ENCODE measurements around the gene IGF2BP3. TPM values are rescaled to one million over a fixed set of nuclear protein-coding genes. Genes with fewer than 3 reads are reported as not detected.
"Not testable (repeated sequence)": the region's sequence is repeated elsewhere in the genome, so short reads cannot be mapped to it uniquely, and the experiment has no call there.

Gene IGF2BP3
- total RNA-seq = 2.5 and 2.7 TPM in 2 replicates

DNA sequence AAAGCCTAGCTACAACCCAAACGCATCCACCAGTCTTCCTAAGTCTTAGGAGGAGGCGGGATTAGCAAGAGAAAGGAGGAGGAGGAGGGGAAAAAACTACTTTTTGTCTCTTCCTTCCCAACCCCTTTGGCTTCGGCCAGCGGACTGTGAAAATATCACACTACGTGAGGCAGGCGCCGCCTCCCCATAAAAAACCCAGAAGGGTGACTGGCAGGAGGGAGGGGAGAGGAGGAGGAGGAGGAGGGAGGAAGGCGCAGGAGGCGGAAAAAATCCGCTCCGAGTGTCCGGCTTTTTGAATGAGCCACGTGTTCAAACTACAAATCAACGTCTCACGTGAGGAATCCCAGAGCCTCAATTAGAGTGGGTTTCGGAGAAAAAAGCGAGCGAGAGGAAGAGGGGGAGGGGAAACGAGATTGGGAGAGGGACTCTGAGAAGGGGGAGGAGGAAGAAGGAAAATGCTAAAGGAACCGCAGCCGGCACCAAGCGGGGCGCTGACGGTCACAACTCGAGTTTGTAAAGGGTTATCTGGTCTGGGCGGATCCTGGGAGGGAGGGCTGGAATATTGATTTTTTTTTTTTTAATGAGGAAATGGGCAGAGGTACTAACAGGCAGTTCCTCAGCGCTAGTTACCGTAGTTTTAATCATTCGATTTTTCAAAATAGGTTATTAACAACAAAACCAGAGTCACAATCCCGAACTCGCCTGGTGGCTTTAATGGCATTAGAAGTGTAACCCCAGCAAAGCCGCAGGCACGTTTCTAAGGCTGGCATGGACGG lies at the start of gene IGF2BP3:
IGF2BP3 (minus strand) TSS at position 162 of the 776 bp plus-strand sequence. CDS start 381 bp downstream, outside the sequence.
- H3K27me3 ChIP-seq (ENCODE audit: insufficient read depth, low read length) = peaks cover 82% of the 10 kb centered on the region
- peak within 1 kb of the TSS; percentile 95 for H3K4me2 ChIP-seq (ENCODE audit: insufficient read depth, low read length)
- no peaks in the 10 kb centered on the region for H4K20me1 ChIP-seq (ENCODE audit: insufficient read depth, low read length)
- H3K4me1 ChIP-seq (ENCODE audit: insufficient read depth, low read length) = peaks cover 27% of the 10 kb centered on the region
- DNase-seq (ENCODE audit: insufficient read length, low spot score, missing footprints) = peak; percentile 92
- no peaks in the 10 kb centered on the region for H3K36me3 ChIP-seq (ENCODE audit: insufficient read depth, low read length)
- TF ChIP-seq, protein P1, sequence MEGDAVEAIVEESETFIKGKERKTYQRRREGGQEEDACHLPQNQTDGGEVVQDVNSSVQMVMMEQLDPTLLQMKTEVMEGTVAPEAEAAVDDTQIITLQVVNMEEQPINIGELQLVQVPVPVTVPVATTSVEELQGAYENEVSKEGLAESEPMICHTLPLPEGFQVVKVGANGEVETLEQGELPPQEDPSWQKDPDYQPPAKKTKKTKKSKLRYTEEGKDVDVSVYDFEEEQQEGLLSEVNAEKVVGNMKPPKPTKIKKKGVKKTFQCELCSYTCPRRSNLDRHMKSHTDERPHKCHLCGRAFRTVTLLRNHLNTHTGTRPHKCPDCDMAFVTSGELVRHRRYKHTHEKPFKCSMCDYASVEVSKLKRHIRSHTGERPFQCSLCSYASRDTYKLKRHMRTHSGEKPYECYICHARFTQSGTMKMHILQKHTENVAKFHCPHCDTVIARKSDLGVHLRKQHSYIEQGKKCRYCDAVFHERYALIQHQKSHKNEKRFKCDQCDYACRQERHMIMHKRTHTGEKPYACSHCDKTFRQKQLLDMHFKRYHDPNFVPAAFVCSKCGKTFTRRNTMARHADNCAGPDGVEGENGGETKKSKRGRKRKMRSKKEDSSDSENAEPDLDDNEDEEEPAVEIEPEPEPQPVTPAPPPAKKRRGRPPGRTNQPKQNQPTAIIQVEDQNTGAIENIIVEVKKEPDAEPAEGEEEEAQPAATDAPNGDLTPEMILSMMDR (IDR thresholded peaks at IDR 0.05; ENCODE audit: extremely low read depth, low read depth, low read length) = no peak
- peaks cover 35% of the 10 kb centered on the region for H3K79me2 ChIP-seq (ENCODE audit: insufficient read depth, low read length)
- peak within 1 kb of the TSS; percentile 66 for H2AFZ ChIP-seq (ENCODE audit: low read length)
- no peaks in the 10 kb centered on the region for H3K9me3 ChIP-seq (ENCODE audit: low read depth, low read length)
- H3K27ac ChIP-seq (ENCODE audit: low read depth, low read length) = peak within 1 kb of the TSS; percentile 60
- peak within 1 kb of the TSS; percentile 78 for H3K4me3 ChIP-seq (ENCODE audit: insufficient read depth, low read length)

DNA sequence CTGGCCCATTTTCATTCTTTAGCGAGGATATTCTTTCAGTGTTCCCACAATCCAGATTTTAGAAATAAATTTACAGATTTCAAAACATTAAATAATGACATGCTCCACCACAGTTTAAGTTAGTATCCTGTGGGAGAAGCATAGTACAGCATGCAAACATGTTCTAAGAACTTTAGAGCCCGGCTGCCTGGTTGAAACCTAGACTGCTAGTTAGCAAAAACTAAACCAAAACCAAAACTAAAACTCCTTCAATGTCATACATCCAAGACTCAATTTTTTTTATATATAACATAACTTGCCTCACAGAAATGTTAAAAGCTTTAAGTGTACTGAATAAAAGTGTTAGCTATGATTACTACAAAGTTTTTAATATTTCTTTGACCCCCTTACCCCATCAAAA lies 44.5 kb upstream of the IGF2BP3 start:
- Histone ChIP-seq H2AFZ (ENCODE audit: low read length) (no peak overlapping the region), H3K36me3 (ENCODE audit: insufficient read depth, low read length) (peaks cover 83% of the 10 kb centered on the region), H3K4me1 (ENCODE audit: insufficient read depth, low read length) (no peaks in the 10 kb centered on the region), H4K20me1 (ENCODE audit: insufficient read depth, low read length) (peaks cover 22% of the 10 kb centered on the region), H3K27me3 (ENCODE audit: insufficient read depth, low read length) (no peaks in the 10 kb centered on the region), H3K4me3 (ENCODE audit: insufficient read depth, low read length) (no peak overlapping the region), H3K27ac (ENCODE audit: low read depth, low read length) (no peak overlapping the region), H3K9me3 (ENCODE audit: low read depth, low read length) (no peaks in the 10 kb centered on the region), H3K4me2 (ENCODE audit: insufficient read depth, low read length) (no peak overlapping the region), H3K79me2 (ENCODE audit: insufficient read depth, low read length) (peaks cover 66% of the 10 kb centered on the region)
- TF ChIP-seq, protein P1 (IDR thresholded peaks at IDR 0.05; ENCODE audit: extremely low read depth, low read depth, low read length) = no peak
- DNase-seq (ENCODE audit: insufficient read length, low spot score, missing footprints) = no peak

DNA sequence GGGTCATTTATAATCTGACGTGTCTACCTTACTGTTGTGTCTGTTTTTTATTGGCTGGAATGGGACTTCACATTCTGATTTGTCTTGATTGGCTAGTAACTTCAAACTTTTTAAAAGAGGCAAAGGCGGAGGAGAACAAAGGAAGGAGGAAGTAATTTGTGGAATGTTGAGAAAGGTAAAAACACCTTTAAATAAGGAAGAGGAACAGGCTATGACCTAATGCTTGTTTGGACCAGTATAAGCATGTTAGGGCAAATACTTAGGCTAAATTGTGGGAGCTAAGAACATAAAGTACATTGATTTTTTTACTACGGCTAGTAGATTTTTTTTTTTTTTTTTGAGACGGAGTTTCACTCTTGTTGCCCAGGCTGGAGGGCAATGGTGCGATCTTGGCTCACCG lies 43.5 kb upstream of the IGF2BP3 start:
- DNase-seq (ENCODE audit: insufficient read length, low spot score, missing footprints); H3K9me3 ChIP-seq (ENCODE audit: low read depth, low read length); H3K4me2 ChIP-seq (ENCODE audit: insufficient read depth, low read length); H3K4me3 ChIP-seq (ENCODE audit: insufficient read depth, low read length); H3K27me3 ChIP-seq (ENCODE audit: insufficient read depth, low read length); H2AFZ ChIP-seq (ENCODE audit: low read length); H3K27ac ChIP-seq (ENCODE audit: low read depth, low read length); H3K4me1 ChIP-seq (ENCODE audit: insufficient read depth, low read length): not testable (repeated sequence)
- Histone ChIP-seq H4K20me1 (ENCODE audit: insufficient read depth, low read length) (peaks cover 15% of the 10 kb centered on the region), H3K36me3 (ENCODE audit: insufficient read depth, low read length) (peaks cover 78% of the 10 kb centered on the region), H3K79me2 (ENCODE audit: insufficient read depth, low read length) (peaks cover 65% of the 10 kb centered on the region)

DNA sequence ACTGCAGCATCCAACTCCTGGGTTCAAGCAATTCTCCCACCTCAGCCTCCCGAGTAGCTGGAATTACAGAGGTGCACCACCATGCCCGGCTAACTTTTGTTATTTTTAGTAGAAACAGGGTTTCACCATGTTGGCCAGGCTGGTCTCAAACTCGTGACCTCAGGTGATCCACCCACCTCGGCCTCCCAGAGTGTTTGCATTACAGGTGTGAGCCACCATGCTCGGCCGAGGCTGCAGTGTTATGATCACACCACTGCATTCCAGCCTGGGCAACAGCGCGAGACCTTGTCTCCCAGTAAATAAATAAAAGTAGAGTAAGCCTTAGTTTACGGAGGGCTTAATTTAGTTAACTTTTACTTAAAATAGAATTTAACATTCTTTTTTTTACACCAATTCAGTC lies 23.7 kb upstream of the IGF2BP3 start:
- Histone ChIP-seq H3K4me2 (ENCODE audit: insufficient read depth, low read length) (no peak overlapping the region), H3K27me3 (ENCODE audit: insufficient read depth, low read length) (no peaks in the 10 kb centered on the region), H3K4me3 (ENCODE audit: insufficient read depth, low read length) (no peak overlapping the region), H2AFZ (ENCODE audit: low read length) (no peak overlapping the region), H4K20me1 (ENCODE audit: insufficient read depth, low read length) (no peaks in the 10 kb centered on the region), H3K9me3 (ENCODE audit: low read depth, low read length) (no peaks in the 10 kb centered on the region), H3K27ac (ENCODE audit: low read depth, low read length) (no peak overlapping the region), H3K79me2 (ENCODE audit: insufficient read depth, low read length) (no peaks in the 10 kb centered on the region), H3K36me3 (ENCODE audit: insufficient read depth, low read length) (peaks cover 6% of the 10 kb centered on the region), H3K4me1 (ENCODE audit: insufficient read depth, low read length) (no peaks in the 10 kb centered on the region)
- TF ChIP-seq, protein P1 (IDR thresholded peaks at IDR 0.05; ENCODE audit: extremely low read depth, low read depth, low read length) = no peak
- DNase-seq (ENCODE audit: insufficient read length, low spot score, missing footprints) = no peak
